SK-N-SH treated with all-trans-retinoic acid at 6 μM for 48 hours (cell line): ENCODE results near the gene NSMF.

ENCODE experiments used
- ARNTL ChIP-seq: fragments of 450-650 bp; formaldehyde crosslinking; IDR thresholded peaks from 2 replicates; pipeline ENCODE4 v1.5.0; 2020; ENCODE audit warnings: low read depth, mild to moderate bottlenecking, moderate library complexity, borderline replicate concordance
- CSRNP3 ChIP-seq: fragments of 250-450 bp; sonication (Bioruptor Pico); IDR thresholded peaks from 2 replicates; pipeline ENCODE4 v1.5.1; 2021; ENCODE audit warnings: mild to moderate bottlenecking, moderate library complexity
- GLIS3 ChIP-seq: fragments of 250-450 bp; sonication (Bioruptor Pico); IDR thresholded peaks from 2 replicates; pipeline ENCODE4 v1.5.0; 2020; ENCODE audit warnings: mild to moderate bottlenecking, moderate library complexity
- OSR1 ChIP-seq: fragments of 250-450 bp; sonication (Bioruptor Pico); IDR thresholded peaks from 2 replicates; pipeline ENCODE4 v1.8.0; 2022; ENCODE audit warnings: moderate library complexity, mild to moderate bottlenecking, inconsistent platforms
- PATZ1 ChIP-seq: fragments of 250-450 bp; sonication (Bioruptor Pico); IDR thresholded peaks from 2 replicates; pipeline ENCODE4 v1.8.0; 2020; ENCODE audit warnings: mild to moderate bottlenecking, moderate library complexity, borderline replicate concordance
- TCF4 ChIP-seq: fragments of 250-450 bp; sonication (Bioruptor Pico); IDR thresholded peaks from 2 replicates; pipeline ENCODE4 v1.8.0; 2021; ENCODE audit warnings: mild to moderate bottlenecking, moderate library complexity, borderline replicate concordance
- TOX ChIP-seq: fragments of 250-450 bp; sonication (Bioruptor Pico); IDR thresholded peaks from 2 replicates; pipeline ENCODE4 v1.8.0; 2021; ENCODE audit warnings: mild to moderate bottlenecking, moderate library complexity, borderline replicate concordance
- TSHZ2 ChIP-seq: fragments of 250-450 bp; sonication (Bioruptor Pico); IDR thresholded peaks from 2 replicates; pipeline ENCODE4 v1.5.0; 2020; ENCODE audit warnings: mild to moderate bottlenecking, moderate library complexity
- ZFP3 ChIP-seq: fragments of 250-450 bp; sonication (Bioruptor Pico); IDR thresholded peaks from 2 replicates; pipeline ENCODE4 v1.5.0; 2020; ENCODE audit warnings: mild to moderate bottlenecking, moderate library complexity
- ZFP30 ChIP-seq: fragments of 450-650 bp; formaldehyde crosslinking; IDR thresholded peaks from 2 replicates; pipeline ENCODE4 v1.5.0; 2022; ENCODE audit warnings: mild to moderate bottlenecking, moderate library complexity
- ZNF70 ChIP-seq: fragments of 450-650 bp; formaldehyde crosslinking; IDR thresholded peaks from 2 replicates; pipeline ENCODE4 v1.5.0; 2020; ENCODE audit warnings: mild to moderate bottlenecking, moderate library complexity

- no peak for TF ChIP-seq OSR1 (CRISPR knock-in tag)
- no peak for TF ChIP-seq GLIS3 (CRISPR knock-in tag)
- no peak for TF ChIP-seq TOX (CRISPR knock-in tag)
- TF ChIP-seq ZNF70: no peak
- no peak for TF ChIP-seq TCF4
- TF ChIP-seq ZFP3 (CRISPR knock-in tag): no peak
- TF ChIP-seq PATZ1: no peak
- no peak for TF ChIP-seq ARNTL (CRISPR knock-in tag)
- TF ChIP-seq ZFP30 (CRISPR knock-in tag): no peak
- TF ChIP-seq TSHZ2 (CRISPR knock-in tag): no peak
- TF ChIP-seq CSRNP3 (CRISPR knock-in tag): no peak
Observed at GRCh38 chr9:137461663-137462395, 2.7 kb upstream of the NSMF start.
